PC-9 (cell line): ENCODE measurements around the gene GNAS. TPM values are rescaled to one million over a fixed set of nuclear protein-coding genes. Genes with fewer than 3 reads are reported as not detected.

ENCODE experiments used
- microRNA-seq: library from miRNA; unstranded; fragments of <30 nt; microRNA quantifications from one replicate; pipeline ENCODE4 v1.2.0, GENCODE V29; 2021; ENCODE audit warnings: borderline number of aligned reads, borderline replicate concordance
- total RNA-seq: library from RNA; stranded (reverse); gene quantifications from 2 replicates; pipeline ENCODE4 v1.2.3, GENCODE V29; 2021

GNAS gene
- total RNA-seq, 1 experiment from 2014 or later = 929 TPM

Small RNAs within 50 kb of the gene (microRNA-seq; reads per million reads assigned to microRNA genes)
- not detected for gene MIR298

Other genes starting within 250 kb of the GNAS start
- gene STX16, start 201.4 kb upstream of the GNAS start, total RNA-seq = 76.3 and 85.5 TPM in 2 replicates
- gene NPEPL1, start 159.9 kb upstream of the GNAS start, total RNA-seq = 24.0 and 36.9 TPM in 2 replicates
- 5.7 and 6.8 TPM in 2 replicates for gene GNAS-AS1, start 1.8 kb upstream of the GNAS start, total RNA-seq
- gene NELFCD, start 128.5 kb downstream of the GNAS start, total RNA-seq = 122 and 130 TPM in 2 replicates
- 184 and 194 TPM in 2 replicates for gene CTSZ, start 154.5 kb downstream of the GNAS start, total RNA-seq
- 0.18 and 0.35 TPM in 2 replicates for gene TUBB1, start 166.7 kb downstream of the GNAS start, total RNA-seq
- gene ATP5F1E, start 179.6 kb downstream of the GNAS start, total RNA-seq = 76.3 and 84.8 TPM in 2 replicates
- 106 and 137 TPM in 2 replicates for gene PRELID3B, start 190.1 kb downstream of the GNAS start, total RNA-seq